Panc1 (cell line): ENCODE data around the gene ATP2A2. TPM values are rescaled to one million over a fixed set of nuclear protein-coding genes. Genes with fewer than 3 reads are reported as not detected.

Source experiments
- ATAC-seq: fragments of 200-7000 bp; cut with Tn5 transposase; 2 replicates; pipeline ENCODE4 v1.9.1; 2020; ENCODE audit warnings: mild to moderate bottlenecking, moderate library complexity
- BruUV-seq: library from RNA; stranded (reverse); fragments of 400-500 nt; replicated peaks from 2 replicates; lab custom pipeline; 2021; lab: Mats Ljungman, UMichigan
- CTCF ChIA-PET: fragments of 300-600 bp; sonication (Branson Sonifier 250); formaldehyde crosslinking; loops from one replicate; lab custom pipeline; 2022; ENCODE audit warnings: antibody characterized with exemption; lab: Charles Lee
- POLR2A ChIA-PET: fragments of 300-600 bp; sonication (Branson Sonifier 250); formaldehyde crosslinking; loops from one replicate; lab custom pipeline; 2022; ENCODE audit warnings: antibody characterized with exemption; lab: Charles Lee
- DNase-seq: peaks from one replicate; pipeline ENCODE4 v3.0.0-alpha.2; 2010; ENCODE audit warnings: low read depth, low spot score
- H3K27ac ChIP-seq: 2 replicates; pipeline ENCODE4 v1.5.1; 2011; ENCODE audit warnings: mild to moderate bottlenecking, low read length, inconsistent platforms
- H3K27me3 ChIP-seq: fragments of 200-500 bp; sonication (Bioruptor generic); 2 replicates; pipeline ENCODE4 v1.6.0; 2014; ENCODE audit warnings: low read length, inconsistent platforms; ENCODE audit not compliant: control insufficient read depth, insufficient read depth
- H3K36me3 ChIP-seq: fragments of 200-500 bp; sonication (Bioruptor generic); 2 replicates; pipeline ENCODE4 v1.5.1; 2014; ENCODE audit warnings: inconsistent platforms, mild to moderate bottlenecking, low read length, moderate library complexity; ENCODE audit not compliant: control insufficient read depth, insufficient read depth
- H3K4me1 ChIP-seq: 2 replicates; pipeline ENCODE4 v1.5.1; 2011; ENCODE audit warnings: inconsistent platforms, mild to moderate bottlenecking, low read length, moderate library complexity; ENCODE audit not compliant: control insufficient read depth, insufficient read depth
- H3K4me3 ChIP-seq, 2 experiments: 2 replicates each; pipeline ENCODE4 v1.5.1; 2011 to 2012; ENCODE audit warnings: low read depth in 2 of 2, low read length in 2 of 2, mild to moderate bottlenecking in 2 of 2, inconsistent platforms in 1 of 2, moderate library complexity in 1 of 2
- H3K9me3 ChIP-seq: fragments of 200-500 bp; sonication (Bioruptor generic); 2 replicates; pipeline ENCODE4 v1.5.1; 2014; ENCODE audit warnings: low read depth, mild to moderate bottlenecking, inconsistent platforms, low read length, moderate library complexity; ENCODE audit not compliant: control insufficient read depth, insufficient read depth
- CTCF ChIP-seq: fragments of 450-650 bp; IDR thresholded peaks from 2 replicates; pipeline ENCODE4 v1.5.1; 2017; ENCODE audit warnings: mild to moderate bottlenecking
- POLR2AphosphoS5 ChIP-seq: IDR thresholded peaks from 2 replicates; pipeline ENCODE4 v1.6.1; 2012; ENCODE audit warnings: mild to moderate bottlenecking, low read depth, low read length, moderate library complexity
- REST ChIP-seq, 2 experiments: IDR thresholded peaks; 2 replicates each; pipeline ENCODE4 v1.6.1; 2011 to 2012; ENCODE audit warnings: low read depth in 2 of 2, control low read depth in 1 of 2, low read length in 1 of 2, mild to moderate bottlenecking in 1 of 2, moderate library complexity in 1 of 2; ENCODE audit not compliant: insufficient read depth in 1 of 2
- SIN3A ChIP-seq: IDR thresholded peaks from 2 replicates; pipeline ENCODE4 v1.6.1; 2012; ENCODE audit warnings: low read depth, mild to moderate bottlenecking, low read length, moderate library complexity, borderline replicate concordance; ENCODE audit not compliant: insufficient read depth
- TCF7L2 ChIP-seq: IDR thresholded peaks from 2 replicates; pipeline ENCODE4 v1.6.1; 2011; ENCODE audit warnings: mild to moderate bottlenecking, low read depth, low read length, inconsistent platforms
- in situ Hi-C: cut with HindIII; loops from 2 replicates; pipeline ENCODE4 v1.10.0; 2016; ENCODE audit warnings: low sequenced_read_pairs, low pct_unique_long_range_greater_than_20kb
- intact Hi-C: fragments of 100-400 bp; cut with micrococcal nuclease; formaldehyde crosslinking; loops from one replicate; pipeline ENCODE4 v1.10.0; 2022; ENCODE audit not compliant: unreplicated experiment
- total RNA-seq: library from RNA; stranded (reverse); gene quantifications from one replicate; pipeline ENCODE4 v1.2.1, GENCODE V29; 2021; ENCODE audit not compliant: unreplicated experiment

The ATP2A2 gene
- total RNA-seq, 1 experiment from 2014 or later: 286 TPM

- POLR2A ChIA-PET: no interaction called here
- H3K27ac ChIP-seq: no peak overlapping the region
- intact Hi-C loops (no loop called here), in situ Hi-C loops (no loop called here)
- no peak for DNase-seq
- TF ChIP-seq SIN3A (no peak), CTCF (no peak), TCF7L2 (no peak), REST (IDR thresholded peaks at IDR 0.05; ENCODE audit: insufficient read depth in 1 of 2, low read depth in 2 of 2, low read length in 1 of 2) (no peak)
- no peaks in the 10 kb centered on the region for H3K9me3 ChIP-seq
- H3K4me3 ChIP-seq: no peak overlapping the region
- CTCF ChIA-PET: interaction anchor here (0.6 kb wide), 1 partner anchor 168 kb away, joined by 4 read pairs; no protein-coding TSS in a partner anchor
- BruUV-seq: no TSS peak
- peaks cover 10% of the 10 kb centered on the region for H3K4me1 ChIP-seq
- no peaks in the 10 kb centered on the region for H3K36me3 ChIP-seq
- no peaks in the 10 kb centered on the region for H3K27me3 ChIP-seq
- ATAC-seq: no peak
Observed at GRCh38 chr12:110262442-110263388, 18.3 kb upstream of the ATP2A2 start.

GRCh38 chr12:110266381-110266960, 14.6 kb upstream of the ATP2A2 start:
- CTCF ChIA-PET: no interaction called here
- no peaks in the 10 kb centered on the region for H3K36me3 ChIP-seq
- peaks cover 30% of the 10 kb centered on the region for H3K4me1 ChIP-seq
- ATAC-seq: no peak
- in situ Hi-C loops (no loop called here), intact Hi-C loops (no loop called here)
- no peak overlapping the region for H3K4me3 ChIP-seq
- TF ChIP-seq SIN3A (no peak), REST (IDR thresholded peaks at IDR 0.05; ENCODE audit: insufficient read depth in 1 of 2, low read depth in 2 of 2, low read length in 1 of 2) (no peak), POLR2AphosphoS5 (no peak), TCF7L2 (no peak), CTCF (no peak)
- POLR2A ChIA-PET: interaction anchor here (1.1 kb wide), 1 partner anchor 8 kb away, joined by 3 read pairs; no protein-coding TSS in a partner anchor
- no TSS peak for BruUV-seq
- DNase-seq: no peak
- H3K27me3 ChIP-seq: no peaks in the 10 kb centered on the region
- H3K9me3 ChIP-seq: no peaks in the 10 kb centered on the region
- H3K27ac ChIP-seq: no peak overlapping the region
